ENCODE measurements around the gene CAMTA1.

DNA sequence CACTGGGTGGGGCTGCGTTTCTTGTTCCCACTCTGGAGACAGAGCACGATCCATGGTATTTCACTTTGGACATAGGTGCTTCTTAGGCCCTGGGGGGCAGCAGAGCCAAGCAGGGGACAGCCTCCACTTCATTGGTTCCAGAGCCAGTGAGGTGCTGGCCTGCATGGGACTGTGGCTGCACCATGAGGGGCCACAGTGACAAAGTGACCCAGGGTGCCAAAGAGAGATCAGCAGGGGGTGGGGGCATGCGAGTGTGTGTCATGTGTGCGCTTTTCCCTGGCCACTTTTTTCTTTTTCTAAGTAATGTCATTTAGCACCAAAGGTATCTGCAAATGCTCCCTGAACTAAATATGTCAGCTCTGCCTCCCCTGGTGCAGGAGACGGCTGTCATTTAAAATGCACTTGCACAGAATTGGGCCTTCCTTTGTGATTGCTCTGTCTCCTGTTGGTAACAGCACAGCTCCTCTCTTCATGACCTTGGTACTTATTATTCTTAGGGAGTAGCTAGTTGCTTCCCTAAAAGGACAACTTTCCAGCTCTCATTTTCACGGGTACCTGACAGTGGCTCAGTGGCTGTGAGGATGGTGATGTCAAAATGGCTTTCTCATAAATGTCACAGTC, 910.4 kb downstream of the CAMTA1 start:
- TF ChIP-seq, protein P1, sequence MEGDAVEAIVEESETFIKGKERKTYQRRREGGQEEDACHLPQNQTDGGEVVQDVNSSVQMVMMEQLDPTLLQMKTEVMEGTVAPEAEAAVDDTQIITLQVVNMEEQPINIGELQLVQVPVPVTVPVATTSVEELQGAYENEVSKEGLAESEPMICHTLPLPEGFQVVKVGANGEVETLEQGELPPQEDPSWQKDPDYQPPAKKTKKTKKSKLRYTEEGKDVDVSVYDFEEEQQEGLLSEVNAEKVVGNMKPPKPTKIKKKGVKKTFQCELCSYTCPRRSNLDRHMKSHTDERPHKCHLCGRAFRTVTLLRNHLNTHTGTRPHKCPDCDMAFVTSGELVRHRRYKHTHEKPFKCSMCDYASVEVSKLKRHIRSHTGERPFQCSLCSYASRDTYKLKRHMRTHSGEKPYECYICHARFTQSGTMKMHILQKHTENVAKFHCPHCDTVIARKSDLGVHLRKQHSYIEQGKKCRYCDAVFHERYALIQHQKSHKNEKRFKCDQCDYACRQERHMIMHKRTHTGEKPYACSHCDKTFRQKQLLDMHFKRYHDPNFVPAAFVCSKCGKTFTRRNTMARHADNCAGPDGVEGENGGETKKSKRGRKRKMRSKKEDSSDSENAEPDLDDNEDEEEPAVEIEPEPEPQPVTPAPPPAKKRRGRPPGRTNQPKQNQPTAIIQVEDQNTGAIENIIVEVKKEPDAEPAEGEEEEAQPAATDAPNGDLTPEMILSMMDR (optimal IDR thresholded peaks at IDR 0.05 in 1 of 3, IDR thresholded peaks at IDR 0.05 in 1 of 3, conservative IDR thresholded peaks at IDR 0.05 in 1 of 3; ENCODE audit: extremely low read depth in 1 of 3, insufficient read depth in 2 of 3, low read length in 3 of 3) = no peak
- TF ChIP-seq EZH2 (IDR thresholded peaks at IDR 0.05; ENCODE audit: low read length) = no peak

Measured in keratinocyte (primary cell).